NCI-H1694 (cell line): ENCODE measurements around the gene NR1H3.
A peak's percentile ranks its signal among the peaks of the same experiment; 100 is the strongest.

Source experiments
- DNase-seq: peaks from one replicate; lab custom pipeline; 2025; lab: John Stamatoyannopoulos, UW

Gene NR1H3

DNA sequence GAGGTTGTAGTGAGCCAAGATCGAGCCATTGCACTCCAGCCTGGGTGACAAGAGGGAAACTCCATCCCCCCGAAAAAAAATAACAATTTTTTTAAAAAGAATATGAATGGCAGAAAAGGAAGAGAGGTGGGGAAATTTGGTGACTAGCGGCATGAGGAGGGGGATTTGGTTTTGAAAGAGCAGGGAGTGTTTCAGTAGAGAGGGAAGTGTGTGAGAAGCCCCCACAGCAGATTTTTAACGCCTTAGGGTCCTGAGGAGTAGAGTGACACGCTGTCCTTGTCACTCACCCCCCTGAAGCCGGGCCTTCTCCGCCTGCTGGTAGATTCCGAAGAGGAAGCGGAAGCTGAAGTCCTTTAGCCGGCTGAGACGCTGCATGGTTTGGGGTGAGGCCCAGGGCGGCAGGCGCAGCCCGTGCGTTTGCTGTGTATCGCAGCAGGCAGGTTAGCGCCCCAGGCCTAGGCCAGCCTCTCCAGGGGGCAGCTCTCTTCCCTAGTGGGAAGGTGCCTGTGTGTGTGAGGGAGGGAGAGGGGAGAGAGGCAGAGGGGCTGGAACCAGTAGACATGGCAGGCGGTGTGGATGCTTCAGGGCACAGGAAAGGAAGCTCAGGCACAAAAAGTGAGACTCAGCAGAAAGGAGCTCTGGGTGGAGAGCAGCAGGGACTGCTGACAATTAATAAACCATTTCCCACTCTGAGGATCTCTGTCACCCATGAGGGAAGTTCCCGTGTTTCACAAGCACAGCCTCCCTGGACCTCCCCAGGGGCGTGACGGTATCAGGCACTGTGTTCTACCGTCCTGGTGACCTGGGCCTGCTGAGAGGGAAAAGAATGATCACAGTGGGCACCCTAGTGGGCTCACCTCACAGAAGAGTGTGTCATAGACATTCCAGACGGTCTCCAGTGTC lies 13.1 kb upstream of the NR1H3 start:
- DNase-seq = no peak

- no peak for DNase-seq
Observed at GRCh38 chr11:47245611-47246357, 12.0 kb upstream of the NR1H3 start.

DNA sequence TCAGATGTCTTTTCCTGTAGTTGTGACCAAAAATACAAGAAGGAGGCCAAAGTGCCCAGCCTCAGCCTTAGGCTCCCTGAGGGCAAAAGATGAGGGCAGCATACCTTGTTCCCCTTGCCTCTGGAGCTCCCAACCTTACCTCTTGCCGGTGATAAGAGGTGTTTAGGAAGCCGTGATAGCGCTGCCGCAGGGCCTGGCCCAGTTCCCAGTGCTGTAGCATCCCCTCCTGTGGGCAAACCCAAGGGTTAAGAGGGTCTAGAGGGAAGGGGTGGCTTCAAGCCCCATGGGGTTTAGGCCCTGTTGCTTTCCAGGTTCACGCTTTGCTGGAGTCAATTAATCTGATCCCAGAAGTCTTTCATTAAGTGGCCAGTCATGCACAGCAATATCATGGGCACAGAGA lies 10.3 kb upstream of the NR1H3 start:
- no peak for DNase-seq

DNA sequence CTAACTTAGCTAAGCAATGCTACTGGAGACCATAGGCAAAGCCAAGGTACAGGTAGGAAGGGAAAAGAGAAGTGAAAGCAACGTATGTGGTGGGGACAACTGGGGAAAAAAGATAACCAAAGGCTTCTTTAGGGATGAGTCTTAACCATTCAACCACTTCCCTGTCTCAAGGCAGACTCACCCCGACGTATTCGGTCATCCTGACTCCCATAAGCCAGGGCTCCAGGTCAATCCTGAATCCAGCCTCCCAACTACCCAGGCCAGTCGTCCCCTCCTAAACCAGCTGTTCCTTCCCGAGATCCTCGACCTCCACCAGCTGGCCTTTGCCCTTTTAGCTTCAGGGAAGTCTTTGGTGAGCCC lies 9.5 kb upstream of the NR1H3 start:
- DNase-seq = no peak

GRCh38 chr11:47248664-47249377 lies 9.0 kb upstream of the NR1H3 start, which contains the start of gene ACP2:
ACP2 (minus strand) TSS chr11:47248814; CDS start chr11:47248789, 25 bp downstream.
- peak; percentile 55 for DNase-seq

- no peak for DNase-seq
Observed at GRCh38 chr11:47249378-47249715, 8.4 kb upstream of the NR1H3 start.

DNA sequence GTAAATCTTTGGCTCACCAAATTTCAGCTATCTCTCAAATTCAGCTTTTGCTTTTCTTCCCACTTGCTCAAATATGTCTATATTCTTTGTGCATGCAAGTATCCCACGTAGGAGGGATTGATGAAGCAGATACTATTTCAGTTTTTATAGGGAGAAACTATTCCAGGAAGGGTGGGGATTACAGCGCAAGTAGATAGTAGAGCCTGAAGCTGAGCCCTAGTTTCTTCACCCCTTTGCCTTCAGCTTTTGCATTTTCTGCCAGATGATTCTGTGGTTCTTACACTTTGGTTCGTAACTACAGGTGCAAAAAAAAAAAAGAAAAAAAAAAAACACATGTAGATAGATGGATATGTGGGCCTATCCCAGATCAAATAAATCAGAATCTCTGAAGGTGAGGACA lies 6.0 kb upstream of the NR1H3 start:
- no peak for DNase-seq

DNA sequence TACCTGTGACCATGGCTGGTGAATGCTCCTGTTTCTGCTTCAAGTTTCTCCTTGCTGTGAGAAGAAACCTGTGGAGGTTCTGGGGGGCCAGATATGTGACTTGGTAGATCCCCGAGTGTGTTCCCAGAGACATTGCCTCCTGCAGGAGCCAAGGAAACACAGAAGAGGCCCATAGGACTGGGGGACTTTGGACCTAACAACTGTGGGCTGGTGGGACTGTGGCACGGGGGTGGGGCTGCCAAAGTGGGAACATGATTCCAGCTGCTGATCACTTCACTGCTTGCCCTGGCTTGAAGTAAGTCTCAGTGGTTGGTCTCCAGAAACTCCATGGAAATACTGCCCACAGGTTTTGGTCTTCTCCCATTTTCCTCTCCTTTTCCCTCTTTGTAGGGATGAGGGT lies 4.1 kb upstream of the NR1H3 start:
- no peak for DNase-seq

DNA sequence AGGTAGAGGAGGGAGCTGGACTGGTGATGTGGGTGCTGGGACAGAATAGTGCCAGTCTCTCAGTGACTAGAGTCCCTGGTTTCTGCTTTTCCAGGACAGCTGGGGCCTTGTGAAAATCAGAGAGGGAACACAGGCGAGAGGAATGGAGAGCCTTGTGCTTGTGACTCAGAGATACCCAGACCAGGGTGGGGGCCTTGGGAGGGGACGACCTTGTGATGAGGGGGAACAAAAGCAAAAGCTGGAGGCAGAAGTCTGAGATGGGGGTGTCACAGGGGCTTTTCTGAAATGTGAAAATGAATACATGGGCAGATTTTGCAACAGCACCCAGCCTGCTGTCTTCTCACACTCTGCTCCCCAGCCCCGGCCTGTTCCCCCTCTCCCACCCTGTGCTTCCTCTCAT lies 3.4 kb upstream of the NR1H3 start:
- DNase-seq = no peak

DNA sequence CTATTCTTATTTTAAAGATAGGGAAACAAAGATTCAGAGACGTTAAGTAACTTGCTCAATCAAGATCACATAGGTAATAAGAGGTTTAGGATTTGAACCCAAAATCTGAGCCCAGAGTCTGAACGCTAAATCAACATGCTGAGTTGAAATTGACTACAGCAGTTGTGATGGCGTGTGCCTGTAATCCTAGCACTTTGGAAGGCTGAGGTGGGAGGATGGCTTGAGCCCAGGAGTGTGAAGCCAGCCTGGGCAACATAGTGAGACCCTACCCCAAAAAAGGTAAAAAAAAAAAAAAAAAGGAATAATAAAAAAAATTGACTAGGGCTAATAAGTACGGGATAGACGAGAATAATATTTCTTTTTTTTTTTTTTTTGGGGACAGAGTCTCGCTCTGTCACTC lies 1.4 kb upstream of the NR1H3 start:
- no peak for DNase-seq

- DNase-seq = no peak
Observed at GRCh38 chr11:47257177-47257516, 649 bp upstream of the NR1H3 start.

DNA sequence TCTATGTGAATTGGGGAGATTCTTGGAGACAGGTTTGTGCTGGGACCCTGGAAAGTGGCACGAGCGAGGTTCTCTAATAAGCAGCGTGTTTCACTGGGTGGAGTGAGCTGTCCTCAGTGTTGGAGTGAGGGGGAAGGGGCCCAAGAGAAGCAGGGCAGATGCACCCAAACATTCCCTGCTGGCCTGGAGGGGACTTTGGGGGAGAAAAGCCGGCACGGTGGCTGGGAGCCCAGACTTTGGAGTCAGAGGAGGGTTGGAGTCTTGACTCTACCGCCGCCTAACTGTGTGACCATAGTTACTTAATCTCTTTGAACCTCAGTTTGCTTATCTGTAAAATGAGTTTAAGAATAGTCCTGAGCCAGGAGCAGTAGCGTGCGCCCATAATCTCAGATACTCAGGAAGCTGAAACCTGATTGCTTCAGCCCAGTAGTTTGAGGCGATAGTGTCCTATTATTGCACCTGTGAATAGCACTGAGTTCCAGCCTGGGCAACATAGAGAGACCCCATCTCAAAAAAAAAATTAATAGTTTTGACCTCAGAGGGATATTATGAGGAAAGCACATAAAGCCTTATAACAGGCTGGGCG lies 614 bp downstream of the NR1H3 start:
- DNase-seq = no peak

DNA sequence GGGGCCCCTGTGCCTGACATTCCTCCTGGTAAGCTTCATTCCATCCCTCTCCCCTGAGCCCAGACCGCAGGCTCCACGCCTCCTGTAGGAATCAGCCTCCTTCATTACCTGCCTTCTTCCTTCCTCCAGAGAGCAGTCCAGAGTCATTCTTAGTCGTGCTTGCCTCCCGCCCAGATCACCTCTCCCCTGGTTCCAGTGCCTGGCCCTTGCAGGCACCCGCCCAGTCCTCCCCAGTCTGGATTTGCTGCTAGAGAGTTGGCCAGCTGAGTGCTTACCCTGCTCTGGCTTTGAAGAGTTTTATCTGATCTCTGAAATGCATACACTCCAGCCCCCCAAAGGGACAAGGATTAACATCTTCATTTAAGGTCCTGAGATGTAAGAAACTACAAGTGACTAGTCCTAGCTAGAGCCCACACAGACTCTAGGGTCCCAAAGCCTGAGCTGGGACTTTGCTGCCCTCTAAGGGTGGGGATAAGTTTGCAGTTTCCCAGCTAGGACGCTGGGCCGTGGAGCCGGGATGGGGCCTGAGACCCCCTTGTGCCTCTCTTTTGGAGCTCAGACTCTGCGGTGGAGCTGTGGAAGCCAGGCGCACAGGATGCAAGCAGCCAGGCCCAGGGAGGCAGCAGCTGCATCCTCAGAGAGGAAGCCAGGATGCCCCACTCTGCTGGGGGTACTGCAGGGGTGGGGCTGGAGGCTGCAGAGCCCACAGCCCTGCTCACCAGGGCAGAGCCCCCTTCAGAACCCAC lies 1.6 kb downstream of the NR1H3 start:
- DNase-seq = peak; percentile 17

DNA sequence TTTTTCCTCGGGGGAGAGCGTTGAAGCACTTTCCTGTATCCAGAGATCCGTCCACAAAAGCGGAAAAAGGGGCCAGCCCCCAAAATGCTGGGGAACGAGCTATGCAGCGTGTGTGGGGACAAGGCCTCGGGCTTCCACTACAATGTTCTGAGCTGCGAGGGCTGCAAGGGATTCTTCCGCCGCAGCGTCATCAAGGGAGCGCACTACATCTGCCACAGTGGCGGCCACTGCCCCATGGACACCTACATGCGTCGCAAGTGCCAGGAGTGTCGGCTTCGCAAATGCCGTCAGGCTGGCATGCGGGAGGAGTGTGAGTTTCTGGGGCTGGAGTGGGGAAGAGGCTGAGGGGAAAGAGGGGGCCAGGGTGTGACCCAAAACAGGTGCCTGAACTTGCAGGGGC lies 2.6 kb downstream of the NR1H3 start:
- DNase-seq = no peak

GRCh38 chr11:47261291-47261800 lies 3.5 kb downstream of the NR1H3 start:
- DNase-seq = no peak

DNA sequence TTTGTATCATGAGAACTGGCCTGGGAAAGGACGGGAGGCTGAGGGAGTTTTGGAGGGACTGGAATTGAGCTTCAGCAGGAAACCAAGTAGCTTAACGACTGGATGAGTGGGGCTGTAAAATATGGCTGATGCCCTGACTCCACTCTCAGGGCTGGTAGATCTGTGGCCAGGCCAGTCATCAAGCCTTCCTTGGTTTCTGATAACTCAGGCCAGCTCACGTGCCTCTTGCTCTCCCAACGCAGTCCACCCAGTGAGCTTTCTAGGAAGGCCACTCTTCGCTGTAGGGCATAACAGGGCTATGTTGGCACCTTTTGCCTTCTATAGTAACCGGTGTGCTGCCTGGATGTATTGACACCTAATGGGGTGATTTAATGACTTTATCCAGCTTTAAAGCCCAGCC lies 6.3 kb downstream of the NR1H3 start:
- no peak for DNase-seq

GRCh38 chr11:47264521-47264920 lies 6.7 kb downstream of the NR1H3 start:
- DNase-seq = no peak

GRCh38 chr11:47267876-47268275 lies 10.1 kb downstream of the NR1H3 start:
- DNase-seq = no peak

- DNase-seq = no peak
Observed at GRCh38 chr11:47268448-47269001, 10.7 kb downstream of the NR1H3 start.

GRCh38 chr11:47269002-47269828 lies 11.4 kb downstream of the NR1H3 start:
- DNase-seq = peak; percentile 43
